ENCODE measurements around the gene IGFLR1. TPM values are rescaled to one million over a fixed set of nuclear protein-coding genes. Genes with fewer than 3 reads are reported as not detected.
A peak's percentile ranks its signal among the peaks of the same experiment; 100 is the strongest.

IGFLR1 gene
- total and polyA plus RNA-seq, 9 of the 15 experiments (the other 6 are each of a cell fraction or from before 2014, with no cell fraction given), result 1.0 to 14.3 (median 4.6) TPM

- TF ChIP-seq PHF21A (IDR thresholded peaks at IDR 0.05; ENCODE audit: borderline replicate concordance, low read depth), result peak; percentile 70; the same call in 1 of the 2 replicates
- no peak for TF ChIP-seq ZNF507 (tag; conservative IDR thresholded peaks at IDR 0.05)
- no peak; the same call in 1 of the 2 replicates for TF ChIP-seq HMGXB4 (CRISPR knock-in tag; IDR thresholded peaks at IDR 0.05)
- TF ChIP-seq U2AF1 (optimal IDR thresholded peaks at IDR 0.05; ENCODE audit: low read depth, low read length), result peak; percentile 66
- no peak for TF ChIP-seq ZBED1 (IDR thresholded peaks at IDR 0.05)
- peak; percentile 87 for TF ChIP-seq ZNF143 (CRISPR knock-in tag; IDR thresholded peaks at IDR 0.05)
- peak in 1 of 2 experiments; percentile 19; a peak in 2 of 4 replicates for TF ChIP-seq NONO (IDR thresholded peaks at IDR 0.05; ENCODE audit: low read depth in 2 of 2, low read length in 1 of 2)
- peak; percentile 40; the same call in 1 of the 2 replicates for TF ChIP-seq TEAD4 (IDR thresholded peaks at IDR 0.05; ENCODE audit: low read length)
- no peak for TF ChIP-seq TEAD4 (CRISPR knock-in tag; IDR thresholded peaks at IDR 0.05; ENCODE audit: borderline replicate concordance)
- TF ChIP-seq FIP1L1 (IDR thresholded peaks at IDR 0.05; ENCODE audit: low read depth, low read length, poor library complexity, severe bottlenecking), result peak; percentile 54
- TF ChIP-seq ELF1 (tag; IDR thresholded peaks at IDR 0.05), result no peak
- no peak for TF ChIP-seq HEY1 (CRISPR knock-in tag; IDR thresholded peaks at IDR 0.05; ENCODE audit: borderline replicate concordance)
- peak; percentile 100 for TF ChIP-seq ZNF263 (CRISPR knock-in tag; IDR thresholded peaks at IDR 0.05; ENCODE audit: borderline replicate concordance)
- TF ChIP-seq, protein P1, sequence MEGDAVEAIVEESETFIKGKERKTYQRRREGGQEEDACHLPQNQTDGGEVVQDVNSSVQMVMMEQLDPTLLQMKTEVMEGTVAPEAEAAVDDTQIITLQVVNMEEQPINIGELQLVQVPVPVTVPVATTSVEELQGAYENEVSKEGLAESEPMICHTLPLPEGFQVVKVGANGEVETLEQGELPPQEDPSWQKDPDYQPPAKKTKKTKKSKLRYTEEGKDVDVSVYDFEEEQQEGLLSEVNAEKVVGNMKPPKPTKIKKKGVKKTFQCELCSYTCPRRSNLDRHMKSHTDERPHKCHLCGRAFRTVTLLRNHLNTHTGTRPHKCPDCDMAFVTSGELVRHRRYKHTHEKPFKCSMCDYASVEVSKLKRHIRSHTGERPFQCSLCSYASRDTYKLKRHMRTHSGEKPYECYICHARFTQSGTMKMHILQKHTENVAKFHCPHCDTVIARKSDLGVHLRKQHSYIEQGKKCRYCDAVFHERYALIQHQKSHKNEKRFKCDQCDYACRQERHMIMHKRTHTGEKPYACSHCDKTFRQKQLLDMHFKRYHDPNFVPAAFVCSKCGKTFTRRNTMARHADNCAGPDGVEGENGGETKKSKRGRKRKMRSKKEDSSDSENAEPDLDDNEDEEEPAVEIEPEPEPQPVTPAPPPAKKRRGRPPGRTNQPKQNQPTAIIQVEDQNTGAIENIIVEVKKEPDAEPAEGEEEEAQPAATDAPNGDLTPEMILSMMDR (IDR thresholded peaks at IDR 0.05 in 2 of 3, conservative IDR thresholded peaks at IDR 0.05 in 1 of 3; ENCODE audit: insufficient read depth in 2 of 3, low read depth in 1 of 3, low read length in 3 of 3), result peak; percentile 88 to 96 (median 95)
- TF ChIP-seq BCOR (IDR thresholded peaks at IDR 0.05), result peak; percentile 55; the same call in 1 of the 2 replicates
- peak; percentile 75 for TF ChIP-seq L3MBTL2 (IDR thresholded peaks at IDR 0.05)
- TF ChIP-seq, protein P2, sequence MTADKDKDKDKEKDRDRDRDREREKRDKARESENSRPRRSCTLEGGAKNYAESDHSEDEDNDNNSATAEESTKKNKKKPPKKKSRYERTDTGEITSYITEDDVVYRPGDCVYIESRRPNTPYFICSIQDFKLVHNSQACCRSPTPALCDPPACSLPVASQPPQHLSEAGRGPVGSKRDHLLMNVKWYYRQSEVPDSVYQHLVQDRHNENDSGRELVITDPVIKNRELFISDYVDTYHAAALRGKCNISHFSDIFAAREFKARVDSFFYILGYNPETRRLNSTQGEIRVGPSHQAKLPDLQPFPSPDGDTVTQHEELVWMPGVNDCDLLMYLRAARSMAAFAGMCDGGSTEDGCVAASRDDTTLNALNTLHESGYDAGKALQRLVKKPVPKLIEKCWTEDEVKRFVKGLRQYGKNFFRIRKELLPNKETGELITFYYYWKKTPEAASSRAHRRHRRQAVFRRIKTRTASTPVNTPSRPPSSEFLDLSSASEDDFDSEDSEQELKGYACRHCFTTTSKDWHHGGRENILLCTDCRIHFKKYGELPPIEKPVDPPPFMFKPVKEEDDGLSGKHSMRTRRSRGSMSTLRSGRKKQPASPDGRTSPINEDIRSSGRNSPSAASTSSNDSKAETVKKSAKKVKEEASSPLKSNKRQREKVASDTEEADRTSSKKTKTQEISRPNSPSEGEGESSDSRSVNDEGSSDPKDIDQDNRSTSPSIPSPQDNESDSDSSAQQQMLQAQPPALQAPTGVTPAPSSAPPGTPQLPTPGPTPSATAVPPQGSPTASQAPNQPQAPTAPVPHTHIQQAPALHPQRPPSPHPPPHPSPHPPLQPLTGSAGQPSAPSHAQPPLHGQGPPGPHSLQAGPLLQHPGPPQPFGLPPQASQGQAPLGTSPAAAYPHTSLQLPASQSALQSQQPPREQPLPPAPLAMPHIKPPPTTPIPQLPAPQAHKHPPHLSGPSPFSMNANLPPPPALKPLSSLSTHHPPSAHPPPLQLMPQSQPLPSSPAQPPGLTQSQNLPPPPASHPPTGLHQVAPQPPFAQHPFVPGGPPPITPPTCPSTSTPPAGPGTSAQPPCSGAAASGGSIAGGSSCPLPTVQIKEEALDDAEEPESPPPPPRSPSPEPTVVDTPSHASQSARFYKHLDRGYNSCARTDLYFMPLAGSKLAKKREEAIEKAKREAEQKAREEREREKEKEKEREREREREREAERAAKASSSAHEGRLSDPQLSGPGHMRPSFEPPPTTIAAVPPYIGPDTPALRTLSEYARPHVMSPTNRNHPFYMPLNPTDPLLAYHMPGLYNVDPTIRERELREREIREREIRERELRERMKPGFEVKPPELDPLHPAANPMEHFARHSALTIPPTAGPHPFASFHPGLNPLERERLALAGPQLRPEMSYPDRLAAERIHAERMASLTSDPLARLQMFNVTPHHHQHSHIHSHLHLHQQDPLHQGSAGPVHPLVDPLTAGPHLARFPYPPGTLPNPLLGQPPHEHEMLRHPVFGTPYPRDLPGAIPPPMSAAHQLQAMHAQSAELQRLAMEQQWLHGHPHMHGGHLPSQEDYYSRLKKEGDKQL (CRISPR knock-in tag; IDR thresholded peaks at IDR 0.05; ENCODE audit: borderline replicate concordance), result no peak
- no peak for TF ChIP-seq KAT2B (IDR thresholded peaks at IDR 0.05; ENCODE audit: low read depth, low read length)
These were observed 25.2 kb downstream of the IGFLR1 start (continued) for GRCh38 chr19:35716801-35717664.
